Measurements from ENCODE around the gene SMIM23. TPM values are rescaled to one million over a fixed set of nuclear protein-coding genes. Genes with fewer than 3 reads are reported as not detected.

Gene SMIM23
- total RNA-seq, 1 experiment from 2014 or later: not detected

- intact Hi-C loops (cut with micrococcal nuclease; ENCODE audit: unreplicated experiment): no loop called here
- no peaks in the 10 kb centered on the region for H3F3A ChIP-seq (ENCODE audit: insufficient read depth, low read depth)
- BruUV-seq (replicated peaks): no TSS peak
- H3K4me2 ChIP-seq: no peak overlapping the region
- H3K79me2 ChIP-seq (ENCODE audit: low read depth): no peaks in the 10 kb centered on the region
- H3K27ac ChIP-seq: no peak overlapping the region
- CTCF ChIA-PET: no interaction called here
- no peak for DNase-seq
- no peaks in the 10 kb centered on the region for H4K20me1 ChIP-seq (ENCODE audit: insufficient read depth)
- H3K9me2 ChIP-seq (ENCODE audit: insufficient read depth): no peaks in the 10 kb centered on the region
- H3K4me3 ChIP-seq: no peak overlapping the region
- peaks cover 13% of the 10 kb centered on the region; the same call in 1 of the 2 replicates for H3K9me3 ChIP-seq (ENCODE audit: insufficient read depth, low read depth)
- H2AFZ ChIP-seq: no peak overlapping the region
- no peaks in the 10 kb centered on the region for H3K36me3 ChIP-seq (ENCODE audit: low read depth)
- TF ChIP-seq CTCF (conservative IDR thresholded peaks at IDR 0.05) (no peak), EZH2 (IDR thresholded peaks at IDR 0.05; ENCODE audit: low read depth) (no peak)
- H3K27me3 ChIP-seq (ENCODE audit: insufficient read depth, low read depth): no peaks in the 10 kb centered on the region
- no peaks in the 10 kb centered on the region for H3K4me1 ChIP-seq (replicated peaks; ENCODE audit: insufficient read depth)
- POLR2A ChIA-PET (ENCODE audit: unreplicated experiment): no interaction called here
These were observed 45.1 kb downstream of the SMIM23 start for GRCh38 chr5:171830686-171831085.

- Histone ChIP-seq H2AFZ (no peak overlapping the region), H3K27ac (no peak overlapping the region), H3F3A (ENCODE audit: insufficient read depth, low read depth) (no peaks in the 10 kb centered on the region), H3K4me1 (replicated peaks; ENCODE audit: insufficient read depth) (no peaks in the 10 kb centered on the region), H3K36me3 (ENCODE audit: low read depth) (no peaks in the 10 kb centered on the region), H4K20me1 (ENCODE audit: insufficient read depth) (no peaks in the 10 kb centered on the region), H3K9me3 (ENCODE audit: insufficient read depth, low read depth) (peaks cover 13% of the 10 kb centered on the region; the same call in 1 of the 2 replicates), H3K27me3 (ENCODE audit: insufficient read depth, low read depth) (no peaks in the 10 kb centered on the region), H3K9me2 (ENCODE audit: insufficient read depth) (no peaks in the 10 kb centered on the region), H3K4me3 (no peak overlapping the region), H3K79me2 (ENCODE audit: low read depth) (no peaks in the 10 kb centered on the region), H3K4me2 (no peak overlapping the region)
- TF ChIP-seq EZH2 (IDR thresholded peaks at IDR 0.05; ENCODE audit: low read depth) (no peak), CTCF (conservative IDR thresholded peaks at IDR 0.05) (no peak)
- CTCF ChIA-PET: interaction anchor here (0.6 kb wide), 1 partner anchor 410 kb away, joined by 3 read pairs; no protein-coding TSS in a partner anchor
- POLR2A ChIA-PET (ENCODE audit: unreplicated experiment): no interaction called here
- no peak for DNase-seq
- BruUV-seq (replicated peaks): no TSS peak
- intact Hi-C loops (cut with micrococcal nuclease; ENCODE audit: unreplicated experiment): no loop called here
These were observed 47.2 kb downstream of the SMIM23 start for GRCh38 chr5:171832775-171833174.

- no TSS peak for BruUV-seq (replicated peaks)
- CTCF ChIA-PET: no interaction called here
These were observed 48.8 kb downstream of the SMIM23 start for GRCh38 chr5:171834461-171834860.

More at GRCh38 chr5:171834461-171834860, 48.8 kb downstream of the SMIM23 start:
- Histone ChIP-seq H3K79me2 (ENCODE audit: low read depth) (no peaks in the 10 kb centered on the region), H3K36me3 (ENCODE audit: low read depth) (no peaks in the 10 kb centered on the region), H4K20me1 (ENCODE audit: insufficient read depth) (no peaks in the 10 kb centered on the region), H3K27me3 (ENCODE audit: insufficient read depth, low read depth) (no peaks in the 10 kb centered on the region), H3K27ac (no peak overlapping the region), H3K9me2 (ENCODE audit: insufficient read depth) (no peaks in the 10 kb centered on the region), H3F3A (ENCODE audit: insufficient read depth, low read depth) (no peaks in the 10 kb centered on the region), H3K4me1 (replicated peaks; ENCODE audit: insufficient read depth) (no peaks in the 10 kb centered on the region), H3K9me3 (ENCODE audit: insufficient read depth, low read depth) (peaks cover 10% of the 10 kb centered on the region; the same call in 1 of the 2 replicates), H2AFZ (no peak overlapping the region), H3K4me2 (no peak overlapping the region), H3K4me3 (no peak overlapping the region)
- POLR2A ChIA-PET (ENCODE audit: unreplicated experiment): interaction anchor here (0.6 kb wide), 1 partner anchor 136 kb away, joined by 3 read pairs; no protein-coding TSS in a partner anchor
- no peak for DNase-seq
- intact Hi-C loops (cut with micrococcal nuclease; ENCODE audit: unreplicated experiment): no loop called here
- TF ChIP-seq EZH2 (IDR thresholded peaks at IDR 0.05; ENCODE audit: low read depth) (no peak), CTCF (conservative IDR thresholded peaks at IDR 0.05) (no peak)
